ENCODE results near the gene HDHD3. TPM values are rescaled to one million over a fixed set of nuclear protein-coding genes. Genes with fewer than 3 reads are reported as not detected.
A peak's percentile ranks its signal among the peaks of the same experiment; 100 is the strongest.

HDHD3 gene
- total RNA-seq, 1 experiment from 2014 or later = 10.1 TPM

DNA sequence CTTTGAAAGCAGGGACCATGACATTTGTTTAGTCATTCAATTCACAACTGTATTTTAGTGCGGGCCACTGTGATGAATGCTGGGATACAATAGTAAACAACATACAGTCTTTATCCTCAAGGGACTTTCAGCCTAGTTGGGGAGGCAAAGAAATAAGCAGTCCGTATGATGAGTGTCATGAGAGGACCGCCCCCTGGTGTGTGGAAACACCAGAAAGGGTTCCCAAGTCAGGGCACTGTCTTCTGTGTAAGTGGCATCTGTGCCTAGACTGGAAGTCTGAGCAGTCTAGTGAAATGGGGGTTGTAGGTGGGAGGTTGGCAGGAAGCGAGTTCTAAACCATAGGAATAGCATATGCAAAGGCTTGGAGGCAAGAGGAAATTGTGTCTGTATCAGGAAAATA, 40.6 kb upstream of the HDHD3 start:
- TF ChIP-seq, protein P1, sequence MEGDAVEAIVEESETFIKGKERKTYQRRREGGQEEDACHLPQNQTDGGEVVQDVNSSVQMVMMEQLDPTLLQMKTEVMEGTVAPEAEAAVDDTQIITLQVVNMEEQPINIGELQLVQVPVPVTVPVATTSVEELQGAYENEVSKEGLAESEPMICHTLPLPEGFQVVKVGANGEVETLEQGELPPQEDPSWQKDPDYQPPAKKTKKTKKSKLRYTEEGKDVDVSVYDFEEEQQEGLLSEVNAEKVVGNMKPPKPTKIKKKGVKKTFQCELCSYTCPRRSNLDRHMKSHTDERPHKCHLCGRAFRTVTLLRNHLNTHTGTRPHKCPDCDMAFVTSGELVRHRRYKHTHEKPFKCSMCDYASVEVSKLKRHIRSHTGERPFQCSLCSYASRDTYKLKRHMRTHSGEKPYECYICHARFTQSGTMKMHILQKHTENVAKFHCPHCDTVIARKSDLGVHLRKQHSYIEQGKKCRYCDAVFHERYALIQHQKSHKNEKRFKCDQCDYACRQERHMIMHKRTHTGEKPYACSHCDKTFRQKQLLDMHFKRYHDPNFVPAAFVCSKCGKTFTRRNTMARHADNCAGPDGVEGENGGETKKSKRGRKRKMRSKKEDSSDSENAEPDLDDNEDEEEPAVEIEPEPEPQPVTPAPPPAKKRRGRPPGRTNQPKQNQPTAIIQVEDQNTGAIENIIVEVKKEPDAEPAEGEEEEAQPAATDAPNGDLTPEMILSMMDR (IDR thresholded peaks at IDR 0.05; ENCODE audit: unreplicated experiment) = no peak
- no peaks in the 10 kb centered on the region for H3K36me3 Mint-ChIP-seq (ENCODE audit: insufficient read depth, unreplicated experiment)
- no peaks in the 10 kb centered on the region for H3K4me1 Mint-ChIP-seq (ENCODE audit: insufficient read depth, unreplicated experiment)
- ChIA-PET CTCF (interaction anchor here (1.3 to 1.4 kb wide), 2 partner anchors 10 to 29 kb away, joined by 4 to 5 read pairs; no protein-coding TSS in a partner anchor), POLR2A (no interaction called here)
- H3K9me3 Mint-ChIP-seq (ENCODE audit: unreplicated experiment) = no peaks in the 10 kb centered on the region
- intact Hi-C loops (cut with micrococcal nuclease) = no loop called here
- H3K27ac Mint-ChIP-seq (ENCODE audit: low read depth, unreplicated experiment) = no peak overlapping the region
- no TSS peak for BruUV-seq (replicated peaks)
- H3K4me3 Mint-ChIP-seq (ENCODE audit: unreplicated experiment) = no peak overlapping the region
- no peak for DNase-seq (ENCODE audit: unreplicated experiment)
- no peaks in the 10 kb centered on the region for H3K27me3 Mint-ChIP-seq (ENCODE audit: insufficient read depth, unreplicated experiment)

DNA sequence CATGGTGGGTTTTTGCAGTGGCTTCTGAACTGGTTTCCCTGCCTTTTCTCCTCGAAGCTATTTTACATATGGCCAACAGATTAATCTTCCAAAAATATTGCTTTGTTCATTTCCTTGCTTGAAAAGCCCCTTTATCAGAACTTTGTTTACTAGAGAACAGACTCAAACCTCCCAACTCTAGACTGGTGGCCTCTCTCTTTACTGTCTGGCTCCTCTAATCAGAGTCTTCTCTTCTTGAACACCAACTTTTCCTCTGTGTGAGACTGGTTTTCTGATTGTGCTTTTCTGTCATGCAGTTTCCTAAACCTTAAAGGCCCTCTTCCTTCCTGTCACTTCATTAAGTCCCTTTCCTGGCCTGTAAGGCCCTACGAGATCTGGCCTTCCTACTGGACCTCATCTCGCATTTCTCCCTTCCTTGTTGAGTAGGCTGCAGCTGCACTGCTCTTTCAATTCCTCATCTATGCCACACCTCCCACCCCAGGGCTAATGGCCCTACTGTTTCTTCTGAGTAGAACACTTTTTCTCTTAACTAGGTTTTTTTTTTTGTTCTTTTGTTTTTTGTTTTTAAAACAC, 39.4 kb upstream of the HDHD3 start:
- Mint-ChIP-seq H3K36me3 (ENCODE audit: insufficient read depth, unreplicated experiment) (no peaks in the 10 kb centered on the region), H3K27ac (ENCODE audit: low read depth, unreplicated experiment) (no peak overlapping the region), H3K4me3 (ENCODE audit: unreplicated experiment) (no peak overlapping the region), H3K27me3 (ENCODE audit: insufficient read depth, unreplicated experiment) (no peaks in the 10 kb centered on the region), H3K9me3 (ENCODE audit: unreplicated experiment) (no peaks in the 10 kb centered on the region), H3K4me1 (ENCODE audit: insufficient read depth, unreplicated experiment) (no peaks in the 10 kb centered on the region)
- ChIA-PET CTCF (interaction anchor here (0.6 to 1.4 kb wide), 4 partner anchors 11 to 666 kb away, joined by 3 to 5 read pairs (median 4); no protein-coding TSS in a partner anchor), POLR2A (interaction anchor here (0.7 kb wide), 1 partner anchor 66 kb away, joined by 4 read pairs; no protein-coding TSS in a partner anchor)
- intact Hi-C loops (cut with micrococcal nuclease) = no loop called here
- TF ChIP-seq, protein P1 (IDR thresholded peaks at IDR 0.05; ENCODE audit: unreplicated experiment) = no peak
- no TSS peak for BruUV-seq (replicated peaks)
- DNase-seq (ENCODE audit: unreplicated experiment) = no peak

DNA sequence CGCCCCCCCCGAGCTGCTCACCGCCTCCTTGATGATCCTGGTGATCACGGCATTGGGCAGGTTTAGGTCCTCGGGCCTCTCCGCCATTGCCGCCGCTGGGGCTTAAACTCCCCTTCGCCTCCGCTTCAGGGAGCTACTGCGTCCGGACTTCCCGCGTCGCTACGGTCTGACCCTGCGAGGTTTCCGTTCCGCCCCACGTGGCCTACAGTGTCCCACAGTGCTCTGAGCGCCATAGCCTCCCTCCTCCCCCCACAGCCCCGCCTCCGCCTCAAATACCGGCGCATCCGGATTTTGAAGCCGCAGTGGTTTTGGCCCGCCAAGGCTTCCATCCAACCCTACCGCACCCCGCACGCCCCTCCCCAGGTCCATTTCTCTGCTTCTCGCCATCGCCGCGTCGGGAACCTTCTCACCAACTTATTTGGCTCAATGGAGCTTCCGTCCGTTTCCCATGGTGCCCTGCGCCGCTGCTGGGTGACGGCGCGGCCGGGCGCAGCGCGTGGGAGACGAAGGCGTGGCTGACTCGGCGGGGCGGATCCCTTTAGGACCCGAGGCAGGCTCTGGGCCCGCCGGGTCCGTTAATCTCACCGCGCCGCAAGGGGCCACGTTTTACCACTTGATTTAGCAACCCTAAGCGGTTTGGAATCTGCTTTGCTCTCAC, 33.5 kb upstream of the HDHD3 start, which contains the start of the genes C9orf43 and POLE3:
Gene C9orf43, plus strand, starts transcription at position 541 of the 658 bp plus-strand sequence. CDS start 2,747 bp downstream, outside the sequence.
Gene POLE3, minus strand, starts transcription at position 469 of the 658 bp plus-strand sequence. Its CDS starts 382 bp downstream, at position 87.
- no peaks in the 10 kb centered on the region for H3K27me3 Mint-ChIP-seq (ENCODE audit: insufficient read depth, unreplicated experiment)
- peak within 1 kb of the TSS; percentile 96 for H3K27ac Mint-ChIP-seq (ENCODE audit: low read depth, unreplicated experiment)
- TF ChIP-seq, protein P1 (IDR thresholded peaks at IDR 0.05; ENCODE audit: unreplicated experiment) = no peak
- peak within 1 kb of the TSS; percentile 77 for H3K4me3 Mint-ChIP-seq (ENCODE audit: unreplicated experiment)
- POLR2A ChIA-PET = interaction anchor here (0.6 to 3.6 kb wide), 21 partner anchors 10 to 555 kb away, joined by 3 to 49 read pairs (median 4); partner anchors contain the start of genes ALAD, BSPRY, CDC26 and FKBP15
- H3K36me3 Mint-ChIP-seq (ENCODE audit: insufficient read depth, unreplicated experiment) = peaks cover 32% of the 10 kb centered on the region
- peaks cover 18% of the 10 kb centered on the region for H3K4me1 Mint-ChIP-seq (ENCODE audit: insufficient read depth, unreplicated experiment)
- no peaks in the 10 kb centered on the region for H3K9me3 Mint-ChIP-seq (ENCODE audit: unreplicated experiment)
- no TSS peak for BruUV-seq (replicated peaks)
- CTCF ChIA-PET = interaction anchor here (0.5 to 12.6 kb wide), 12 partner anchors 9 to 1640 kb away, joined by 3 to 141 read pairs (median 4); partner anchors contain the start of genes ALAD, CDC26 and PRPF4
- DNase-seq (ENCODE audit: unreplicated experiment) = peak; percentile 96
- intact Hi-C loops (cut with micrococcal nuclease) = no loop called here

DNA sequence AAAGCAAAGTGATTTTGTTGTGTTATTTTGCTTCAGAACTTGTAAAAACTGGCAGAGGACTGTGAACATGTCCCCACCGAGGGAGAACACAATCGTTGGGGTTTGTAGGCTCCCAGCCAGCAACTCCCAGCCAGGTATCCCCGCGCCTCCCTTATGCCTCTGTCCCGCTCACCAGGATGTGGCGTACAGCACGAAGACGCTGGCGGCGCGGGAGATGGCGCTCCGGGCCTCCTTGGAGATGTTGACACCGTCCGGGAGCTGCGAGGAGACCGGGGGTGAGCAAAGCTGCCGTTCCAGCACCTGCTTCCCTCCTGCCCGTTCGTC, 33.1 kb upstream of the HDHD3 start:
- H3K27ac Mint-ChIP-seq (ENCODE audit: low read depth, unreplicated experiment) = peak overlapping the region; percentile 96
- ChIA-PET POLR2A (interaction anchor here (0.6 to 3.6 kb wide), 20 partner anchors 9 to 266 kb away, joined by 3 to 49 read pairs (median 4); partner anchors contain the start of genes ALAD, BSPRY, CDC26 and FKBP15), CTCF (interaction anchor here (0.5 to 12.6 kb wide), 11 partner anchors 8 to 1640 kb away, joined by 3 to 141 read pairs (median 5); partner anchors contain the start of genes ALAD, CDC26 and PRPF4)
- peaks cover 18% of the 10 kb centered on the region for H3K4me1 Mint-ChIP-seq (ENCODE audit: insufficient read depth, unreplicated experiment)
- no peak for DNase-seq (ENCODE audit: unreplicated experiment)
- H3K4me3 Mint-ChIP-seq (ENCODE audit: unreplicated experiment) = peak overlapping the region; percentile 77
- TF ChIP-seq, protein P1 (IDR thresholded peaks at IDR 0.05; ENCODE audit: unreplicated experiment) = no peak
- H3K27me3 Mint-ChIP-seq (ENCODE audit: insufficient read depth, unreplicated experiment) = no peaks in the 10 kb centered on the region
- intact Hi-C loops (cut with micrococcal nuclease) = loop anchor here (10.0 kb wide), 1 partner anchor 485 kb away; no protein-coding TSS in a partner anchor
- peaks cover 32% of the 10 kb centered on the region for H3K36me3 Mint-ChIP-seq (ENCODE audit: insufficient read depth, unreplicated experiment)
- H3K9me3 Mint-ChIP-seq (ENCODE audit: unreplicated experiment) = no peaks in the 10 kb centered on the region
- BruUV-seq (replicated peaks) = no TSS peak
